ENCODE data around the gene NFIC. TPM values are rescaled to one million over a fixed set of nuclear protein-coding genes. Genes with fewer than 3 reads are reported as not detected.
A peak's percentile ranks its signal among the peaks of the same experiment; 100 is the strongest.
"Not testable (repeated sequence)": the region's sequence is repeated elsewhere in the genome, so short reads cannot be mapped to it uniquely, and the experiment has no call there.

Gene NFIC
- total and polyA plus RNA-seq, 2 donors from 2014 or later: 20.3 to 173 TPM

- FAIRE-seq (no peak), DNase-seq (peak in 4 of 5 donors; percentile 76 to 86 (median 80))
- Histone ChIP-seq H3K4me3 (ENCODE audit: low read length in 3 of 3) (no peak overlapping the region), H3K36me3 (ENCODE audit: control insufficient read depth in 2 of 3, insufficient read depth in 3 of 3, low read length in 3 of 3) (peaks cover 4 to 23% (median 8%) of the 10 kb centered on the region in 3 donors), H3K27me3 (ENCODE audit: control insufficient read depth, insufficient read depth, low read length) (no peaks in the 10 kb centered on the region), H3K4me1 (ENCODE audit: control insufficient read depth in 2 of 3, insufficient read depth in 2 of 3, low read depth in 1 of 3, low read length in 3 of 3) (peaks cover 0 to 13% (median 4%) of the 10 kb centered on the region in 3 donors), H3K9me3 (ENCODE audit: control insufficient read depth in 2 of 3, insufficient read depth in 1 of 3, low read length in 3 of 3) (no peaks in the 10 kb centered on the region), H3K9ac (ENCODE audit: low read length in 3 of 3) (no peak overlapping the region), H3K27ac (ENCODE audit: low read depth in 2 of 2, low read length in 2 of 2) (peak overlapping the region in 1 of 2 donors; percentile 66)
- no peak for TF ChIP-seq CTCF (IDR thresholded peaks at IDR 0.05; ENCODE audit: borderline replicate concordance, extremely low read depth, insufficient read depth)
- intact Hi-C loops (cut with DNase I): no loop called here
Measured at GRCh38 chr19:3443840-3444694, 77.7 kb downstream of the NFIC start.

GRCh38 chr19:3444695-3445234, 78.4 kb downstream of the NFIC start:
- intact Hi-C loops (cut with DNase I): no loop called here
- FAIRE-seq (no peak), DNase-seq (no peak)
- no peaks in the 10 kb centered on the region for H3K9me3 ChIP-seq (ENCODE audit: control insufficient read depth in 2 of 3, insufficient read depth in 1 of 3, low read length in 3 of 3)
- H3K9ac ChIP-seq (ENCODE audit: low read length in 3 of 3): no peak overlapping the region
- H3K27ac ChIP-seq (ENCODE audit: low read depth in 2 of 2, low read length in 2 of 2): no peak overlapping the region
- TF ChIP-seq CTCF (IDR thresholded peaks at IDR 0.05; ENCODE audit: borderline replicate concordance, extremely low read depth, insufficient read depth): no peak
- peaks cover 0 to 13% (median 4%) of the 10 kb centered on the region in 3 donors for H3K4me1 ChIP-seq (ENCODE audit: control insufficient read depth in 2 of 3, insufficient read depth in 2 of 3, low read depth in 1 of 3, low read length in 3 of 3)
- H3K4me3 ChIP-seq (ENCODE audit: low read length in 3 of 3): peak overlapping the region in 1 of 3 donors; percentile 41
- H3K27me3 ChIP-seq (ENCODE audit: control insufficient read depth, insufficient read depth, low read length): no peaks in the 10 kb centered on the region
- peaks cover 4 to 23% (median 8%) of the 10 kb centered on the region in 3 donors for H3K36me3 ChIP-seq (ENCODE audit: control insufficient read depth in 2 of 3, insufficient read depth in 3 of 3, low read length in 3 of 3)

- H3K36me3 ChIP-seq (ENCODE audit: control insufficient read depth in 2 of 3, insufficient read depth in 3 of 3, low read length in 3 of 3): peaks cover 4 to 23% (median 8%) of the 10 kb centered on the region in 3 donors
- H3K27me3 ChIP-seq (ENCODE audit: control insufficient read depth, insufficient read depth, low read length); H3K27ac ChIP-seq (ENCODE audit: low read depth in 2 of 2, low read length in 2 of 2); DNase-seq; H3K9me3 ChIP-seq (ENCODE audit: control insufficient read depth in 2 of 3, insufficient read depth in 1 of 3, low read length in 3 of 3); intact Hi-C loops (cut with DNase I); H3K4me3 ChIP-seq (ENCODE audit: low read length in 3 of 3); H3K9ac ChIP-seq (ENCODE audit: low read length in 3 of 3); FAIRE-seq: not testable (repeated sequence)
- peaks cover 0 to 15% (median 4%) of the 10 kb centered on the region in 3 donors for H3K4me1 ChIP-seq (ENCODE audit: control insufficient read depth in 2 of 3, insufficient read depth in 2 of 3, low read depth in 1 of 3, low read length in 3 of 3)
Measured at GRCh38 chr19:3446657-3447056, 80.3 kb downstream of the NFIC start.

All from kidney (tissue), 14 donors.